Measurements from ENCODE around the gene FBXW8.

Gene FBXW8

GRCh38 chr12:117060246-117060928 lies 149.6 kb downstream of the FBXW8 start:
- Histone ChIP-seq H4K91ac (ENCODE audit: low read depth, low read length, poor library complexity) (no peak overlapping the region), H3K36me3 (replicated peaks in 1 of 2; ENCODE audit: control insufficient read depth in 2 of 2, insufficient read depth in 2 of 2, low read length in 2 of 2) (no peaks in the 10 kb centered on the region), H2AK5ac (ENCODE audit: low read depth, low read length) (no peak overlapping the region), H2BK120ac (ENCODE audit: low read depth, low read length) (no peak overlapping the region), H3K9ac (ENCODE audit: low read depth, low read length, poor library complexity) (no peak overlapping the region), H2BK15ac (ENCODE audit: low read length) (no peak overlapping the region), H3K18ac (ENCODE audit: low read length) (no peak overlapping the region), H3K4me3 (ENCODE audit: low read length in 2 of 2) (peak overlapping the region in 1 of 2 donors; percentile 21), H3K4ac (ENCODE audit: low read length) (no peak overlapping the region), H3K14ac (ENCODE audit: low read length) (no peak overlapping the region), H3K79me1 (ENCODE audit: low read depth, low read length) (no peaks in the 10 kb centered on the region), H4K8ac (ENCODE audit: low read depth, low read length) (no peak overlapping the region), H3K4me2 (ENCODE audit: insufficient read depth, low read length, poor library complexity, severe bottlenecking) (no peak overlapping the region), H3K23ac (ENCODE audit: low read depth, low read length, poor library complexity) (no peak overlapping the region), H2AFZ (ENCODE audit: low read length) (peak overlapping the region; percentile 80), H2BK12ac (ENCODE audit: low read length) (no peak overlapping the region), H3K27ac (replicated peaks; ENCODE audit: low read length) (no peak overlapping the region), H2BK5ac (ENCODE audit: low read length) (no peak overlapping the region), H3K9me3 (replicated peaks in 1 of 2; ENCODE audit: control insufficient read depth in 2 of 2, insufficient read depth in 1 of 2, low read depth in 1 of 2, low read length in 2 of 2) (no peaks in the 10 kb centered on the region), H3K27me3 (ENCODE audit: control insufficient read depth in 3 of 3, insufficient read depth in 3 of 3, low read depth in 1 of 3, low read length in 3 of 3) (peaks cover 0 to 3% (median 0%) of the 10 kb centered on the region in 3 experiments), H3K4me1 (ENCODE audit: control insufficient read depth in 2 of 2, insufficient read depth in 1 of 2, low read depth in 1 of 2, low read length in 2 of 2) (peaks cover 17 to 26% of the 10 kb centered on the region in 2 donors)
- DNase-seq (ENCODE audit: low spot score), result no peak
- WGBS, 2 donors (ENCODE audit: extremely low coverage in 2 of 2, insufficient read length in 2 of 2, insufficient replicate concordance in 1 of 2), result no CpG with 5 or more reads among the region's 21 CpGs

GRCh38 chr12:117060929-117061305 lies 150.2 kb downstream of the FBXW8 start:
- H3K23ac ChIP-seq (ENCODE audit: low read depth, low read length, poor library complexity), result no peak overlapping the region
- no peak overlapping the region for H2BK120ac ChIP-seq (ENCODE audit: low read depth, low read length)
- peak overlapping the region; percentile 62 for H3K18ac ChIP-seq (ENCODE audit: low read length)
- H4K8ac ChIP-seq (ENCODE audit: low read depth, low read length), result no peak overlapping the region
- H3K79me1 ChIP-seq (ENCODE audit: low read depth, low read length), result no peaks in the 10 kb centered on the region
- H4K91ac ChIP-seq (ENCODE audit: low read depth, low read length, poor library complexity), result no peak overlapping the region
- no peak overlapping the region for H3K4me2 ChIP-seq (ENCODE audit: insufficient read depth, low read length, poor library complexity, severe bottlenecking)
- peak overlapping the region; percentile 12 for H2AK5ac ChIP-seq (ENCODE audit: low read depth, low read length)
- no peak overlapping the region for H2BK5ac ChIP-seq (ENCODE audit: low read length)
- no peaks in the 10 kb centered on the region for H3K36me3 ChIP-seq (replicated peaks in 1 of 2; ENCODE audit: control insufficient read depth in 2 of 2, insufficient read depth in 2 of 2, low read length in 2 of 2)
- no peak overlapping the region for H3K9ac ChIP-seq (ENCODE audit: low read depth, low read length, poor library complexity)
- peaks cover 17 to 26% of the 10 kb centered on the region in 2 donors for H3K4me1 ChIP-seq (ENCODE audit: control insufficient read depth in 2 of 2, insufficient read depth in 1 of 2, low read depth in 1 of 2, low read length in 2 of 2)
- peak overlapping the region; percentile 80 for H2AFZ ChIP-seq (ENCODE audit: low read length)
- no peak for DNase-seq (ENCODE audit: low spot score)
- H2BK12ac ChIP-seq (ENCODE audit: low read length), result no peak overlapping the region
- H3K9me3 ChIP-seq (replicated peaks in 1 of 2; ENCODE audit: control insufficient read depth in 2 of 2, insufficient read depth in 1 of 2, low read depth in 1 of 2, low read length in 2 of 2), result no peaks in the 10 kb centered on the region
- H3K4ac ChIP-seq (ENCODE audit: low read length), result no peak overlapping the region
- H3K4me3 ChIP-seq (ENCODE audit: low read length in 2 of 2), result peak overlapping the region; percentile 21 to 30
- no CpG with 5 or more reads among the region's 8 CpGs for WGBS, 2 donors (ENCODE audit: extremely low coverage in 2 of 2, insufficient read length in 2 of 2, insufficient replicate concordance in 1 of 2)
- peaks cover 0 to 3% (median 0%) of the 10 kb centered on the region in 3 experiments for H3K27me3 ChIP-seq (ENCODE audit: control insufficient read depth in 3 of 3, insufficient read depth in 3 of 3, low read depth in 1 of 3, low read length in 3 of 3)
- H2BK15ac ChIP-seq (ENCODE audit: low read length), result no peak overlapping the region
- no peak overlapping the region for H3K27ac ChIP-seq (replicated peaks; ENCODE audit: low read length)
- no peak overlapping the region for H3K14ac ChIP-seq (ENCODE audit: low read length)

- no peak overlapping the region for H3K4me2 ChIP-seq (ENCODE audit: insufficient read depth, low read length, poor library complexity, severe bottlenecking)
- H3K14ac ChIP-seq (ENCODE audit: low read length), result no peak overlapping the region
- H3K4ac ChIP-seq (ENCODE audit: low read length), result no peak overlapping the region
- no peaks in the 10 kb centered on the region for H3K79me1 ChIP-seq (ENCODE audit: low read depth, low read length)
- H3K23ac ChIP-seq (ENCODE audit: low read depth, low read length, poor library complexity), result no peak overlapping the region
- H2BK15ac ChIP-seq (ENCODE audit: low read length), result no peak overlapping the region
- H3K4me1 ChIP-seq (ENCODE audit: control insufficient read depth in 2 of 2, insufficient read depth in 1 of 2, low read depth in 1 of 2, low read length in 2 of 2), result peaks cover 17 to 26% of the 10 kb centered on the region in 2 donors
- no peaks in the 10 kb centered on the region for H3K36me3 ChIP-seq (replicated peaks in 1 of 2; ENCODE audit: control insufficient read depth in 2 of 2, insufficient read depth in 2 of 2, low read length in 2 of 2)
- H2AFZ ChIP-seq (ENCODE audit: low read length), result no peak overlapping the region
- no peak overlapping the region for H3K4me3 ChIP-seq (ENCODE audit: low read length in 2 of 2)
- peak overlapping the region; percentile 12 for H2AK5ac ChIP-seq (ENCODE audit: low read depth, low read length)
- no peak overlapping the region for H3K27ac ChIP-seq (replicated peaks; ENCODE audit: low read length)
- no peak overlapping the region for H4K8ac ChIP-seq (ENCODE audit: low read depth, low read length)
- no CpG with 5 or more reads among the region's 4 CpGs for WGBS, 2 donors (ENCODE audit: extremely low coverage in 2 of 2, insufficient read length in 2 of 2, insufficient replicate concordance in 1 of 2)
- no peak overlapping the region for H3K18ac ChIP-seq (ENCODE audit: low read length)
- no peak for DNase-seq (ENCODE audit: low spot score)
- no peak overlapping the region for H3K9ac ChIP-seq (ENCODE audit: low read depth, low read length, poor library complexity)
- no peak overlapping the region for H4K91ac ChIP-seq (ENCODE audit: low read depth, low read length, poor library complexity)
- no peak overlapping the region for H2BK12ac ChIP-seq (ENCODE audit: low read length)
- no peak overlapping the region for H2BK5ac ChIP-seq (ENCODE audit: low read length)
- peaks cover 0 to 3% (median 0%) of the 10 kb centered on the region in 3 experiments for H3K27me3 ChIP-seq (ENCODE audit: control insufficient read depth in 3 of 3, insufficient read depth in 3 of 3, low read depth in 1 of 3, low read length in 3 of 3)
- no peak overlapping the region for H2BK120ac ChIP-seq (ENCODE audit: low read depth, low read length)
- no peaks in the 10 kb centered on the region for H3K9me3 ChIP-seq (replicated peaks in 1 of 2; ENCODE audit: control insufficient read depth in 2 of 2, insufficient read depth in 1 of 2, low read depth in 1 of 2, low read length in 2 of 2)
Measured at GRCh38 chr12:117061555-117062079, 150.9 kb downstream of the FBXW8 start.

GRCh38 chr12:117063162-117063911 lies 152.6 kb downstream of the FBXW8 start:
- Histone ChIP-seq H2BK12ac (ENCODE audit: low read length) (no peak overlapping the region), H3K4ac (ENCODE audit: low read length) (no peak overlapping the region), H2BK120ac (ENCODE audit: low read depth, low read length) (no peak overlapping the region), H2BK15ac (ENCODE audit: low read length) (peak overlapping the region; percentile 51), H4K91ac (ENCODE audit: low read depth, low read length, poor library complexity) (no peak overlapping the region), H3K4me3 (ENCODE audit: low read length in 2 of 2) (no peak overlapping the region), H3K4me1 (ENCODE audit: control insufficient read depth in 2 of 2, insufficient read depth in 1 of 2, low read depth in 1 of 2, low read length in 2 of 2) (peaks cover 17 to 26% of the 10 kb centered on the region in 2 donors), H2BK5ac (ENCODE audit: low read length) (no peak overlapping the region), H3K4me2 (ENCODE audit: insufficient read depth, low read length, poor library complexity, severe bottlenecking) (no peak overlapping the region), H3K36me3 (replicated peaks in 1 of 2; ENCODE audit: control insufficient read depth in 2 of 2, insufficient read depth in 2 of 2, low read length in 2 of 2) (no peaks in the 10 kb centered on the region), H3K14ac (ENCODE audit: low read length) (peak overlapping the region; percentile 40), H2AFZ (ENCODE audit: low read length) (no peak overlapping the region), H3K18ac (ENCODE audit: low read length) (peak overlapping the region; percentile 58), H3K9me3 (replicated peaks in 1 of 2; ENCODE audit: control insufficient read depth in 2 of 2, insufficient read depth in 1 of 2, low read depth in 1 of 2, low read length in 2 of 2) (no peaks in the 10 kb centered on the region), H3K9ac (ENCODE audit: low read depth, low read length, poor library complexity) (peak overlapping the region; percentile 9), H3K27ac (replicated peaks; ENCODE audit: low read length) (no peak overlapping the region), H3K79me1 (ENCODE audit: low read depth, low read length) (no peaks in the 10 kb centered on the region), H2AK5ac (ENCODE audit: low read depth, low read length) (peak overlapping the region; percentile 57), H3K27me3 (ENCODE audit: control insufficient read depth in 3 of 3, insufficient read depth in 3 of 3, low read depth in 1 of 3, low read length in 3 of 3) (peaks cover 0 to 3% (median 0%) of the 10 kb centered on the region in 3 experiments), H4K8ac (ENCODE audit: low read depth, low read length) (no peak overlapping the region), H3K23ac (ENCODE audit: low read depth, low read length, poor library complexity) (no peak overlapping the region)
- no CpG with 5 or more reads among the region's 16 CpGs for WGBS, 2 donors (ENCODE audit: extremely low coverage in 2 of 2, insufficient read length in 2 of 2, insufficient replicate concordance in 1 of 2)
- no peak for DNase-seq (ENCODE audit: low spot score)

Data from neuronal stem cell (in vitro differentiated cells).